22Rv1 (cell line): Measurements from ENCODE around the gene MAML3.

ENCODE experiments used
- CTCF ChIP-seq: fragments of 450-650 bp; IDR thresholded peaks from 2 replicates; pipeline ENCODE4 v1.5.1; 2017; ENCODE audit warnings: mild to moderate bottlenecking
- ZFX ChIP-seq: fragments of 450-650 bp; IDR thresholded peaks from 2 replicates; pipeline ENCODE4 v1.6.1; 2017; ENCODE audit warnings: antibody characterized with exemption, borderline replicate concordance

- TF ChIP-seq CTCF, result no peak
- TF ChIP-seq ZFX, result no peak
Observed at GRCh38 chr4:140189805-140190204, 35.8 kb upstream of the MAML3 start.
